Medulla oblongata (tissue), 1 donor: ENCODE results near the gene SLC30A1.

Source experiments
- DNase-seq: peaks from one replicate; pipeline ENCODE4 v3.0.0-alpha.2; 2015; ENCODE audit errors: extremely low spot score

Gene SLC30A1

DNA sequence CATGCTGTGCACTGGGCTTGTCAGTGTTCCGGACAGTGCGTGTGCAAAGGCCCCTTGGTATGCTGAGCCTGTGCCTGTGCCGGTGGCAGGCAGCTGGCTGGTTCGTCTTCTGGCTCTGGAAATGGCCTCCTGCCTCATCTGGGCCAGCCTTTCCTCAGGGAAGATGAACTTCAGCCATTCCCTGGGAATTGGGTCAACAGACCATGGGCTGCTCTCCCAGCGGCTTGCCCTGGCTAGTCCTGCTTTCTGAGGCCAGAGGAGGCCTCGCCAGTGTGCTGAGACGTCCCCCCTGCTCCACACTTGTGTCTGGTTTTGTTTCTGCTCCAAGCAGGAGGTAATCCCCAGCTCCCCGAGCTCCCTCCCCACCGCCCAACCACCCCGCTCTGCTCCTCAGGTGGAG, 54.4 kb downstream of the SLC30A1 start:
- DNase-seq: peak; percentile 33

DNA sequence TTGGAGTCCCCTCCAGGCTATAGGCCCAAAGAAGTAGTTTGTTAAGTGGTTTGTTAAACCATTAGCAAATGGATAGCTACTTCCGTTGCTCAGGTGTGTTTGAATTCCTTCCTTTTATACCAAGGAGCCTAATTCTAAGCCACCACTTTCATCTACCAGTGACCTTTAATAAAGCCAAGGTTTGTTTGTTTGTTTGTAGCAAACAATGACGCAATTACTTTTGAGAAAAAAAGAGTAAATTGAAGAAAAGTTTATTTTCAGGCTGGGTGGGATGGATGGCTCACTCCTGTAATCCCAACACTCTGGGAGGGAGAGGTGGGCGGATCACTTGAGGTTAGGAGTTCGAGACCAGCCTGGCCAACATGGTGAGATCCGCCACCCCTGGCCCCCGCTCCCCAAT, 56.2 kb downstream of the SLC30A1 start:
- DNase-seq: no peak
